ENCODE results near the gene TTC7B. TPM values are rescaled to one million over a fixed set of nuclear protein-coding genes. Genes with fewer than 3 reads are reported as not detected.

Gene TTC7B
- total RNA-seq, 1 donor: 24.9 TPM

GRCh38 chr14:90562652-90563051 lies 253.6 kb downstream of the TTC7B start:
- no peak overlapping the region for H3K4me3 ChIP-seq (ENCODE audit: low read depth, low read length)
- no peak for DNase-seq (ENCODE audit: low read depth)
- no peak for TF ChIP-seq CTCF (IDR thresholded peaks at IDR 0.05; ENCODE audit: insufficient read depth, low read length)

GRCh38 chr14:90561920-90562319 lies 254.3 kb downstream of the TTC7B start:
- no peak overlapping the region for H3K4me3 ChIP-seq (ENCODE audit: low read depth, low read length)
- TF ChIP-seq CTCF (IDR thresholded peaks at IDR 0.05; ENCODE audit: insufficient read depth, low read length): no peak
- no peak for DNase-seq (ENCODE audit: low read depth)

- no peak for TF ChIP-seq CTCF (IDR thresholded peaks at IDR 0.05; ENCODE audit: insufficient read depth, low read length)
- DNase-seq (ENCODE audit: low read depth): no peak
- no peak overlapping the region for H3K4me3 ChIP-seq (ENCODE audit: low read depth, low read length)
Measured at GRCh38 chr14:90560991-90561390, 255.2 kb downstream of the TTC7B start.

GRCh38 chr14:90560558-90560957 lies 255.7 kb downstream of the TTC7B start:
- no peak overlapping the region for H3K4me3 ChIP-seq (ENCODE audit: low read depth, low read length)
- DNase-seq (ENCODE audit: low read depth): no peak
- no peak for TF ChIP-seq CTCF (IDR thresholded peaks at IDR 0.05; ENCODE audit: insufficient read depth, low read length)

GRCh38 chr14:90559811-90560492 lies 256.3 kb downstream of the TTC7B start:
- no peak for TF ChIP-seq CTCF (IDR thresholded peaks at IDR 0.05; ENCODE audit: insufficient read depth, low read length)
- no peak overlapping the region for H3K4me3 ChIP-seq (ENCODE audit: low read depth, low read length)
- DNase-seq (ENCODE audit: low read depth): no peak

- no peak for DNase-seq (ENCODE audit: low read depth)
- TF ChIP-seq CTCF (IDR thresholded peaks at IDR 0.05; ENCODE audit: insufficient read depth, low read length): no peak
- no peak overlapping the region for H3K4me3 ChIP-seq (ENCODE audit: low read depth, low read length)
Measured at GRCh38 chr14:90558983-90559590, 257.1 kb downstream of the TTC7B start.
